OCI-LY3 (cell line): ENCODE data around the gene CLRN3.

Experiments
- EZH2phosphoT487 ChIP-seq: fragments of 200-600 bp; shearing (Covaris generic); IDR thresholded peaks from 2 replicates; pipeline ENCODE4 v1.6.1; 2018; ENCODE audit warnings: antibody characterized with exemption, mixed run types, low read depth
- TF ChIP-seq, protein P1 (sequence below): fragments of 200-600, 300-600 bp; sonication (generic); IDR thresholded peaks from 2 replicates; pipeline ENCODE4 v1.5.1; 2014; ENCODE audit warnings: antibody characterized with exemption, low read length, low read depth

DNA sequence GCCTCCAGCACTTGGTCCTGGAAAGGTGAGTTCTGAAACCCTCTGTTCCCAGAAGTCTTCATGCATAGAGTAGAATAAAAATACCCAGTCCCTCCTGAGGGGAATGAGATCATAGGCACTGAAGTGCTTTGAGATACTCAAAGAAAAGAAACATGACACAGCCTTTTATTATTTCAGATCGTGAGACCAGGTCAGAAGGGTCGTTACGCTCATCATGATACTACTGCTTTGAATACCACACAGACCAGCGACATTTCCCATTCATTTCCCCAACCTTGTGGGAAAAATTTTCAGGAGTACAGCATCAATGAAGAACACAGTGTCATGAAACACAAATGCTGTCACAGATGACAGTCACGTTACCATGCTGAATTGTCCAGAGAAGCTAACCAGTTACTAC is 15.0 kb downstream of the CLRN3 start:
- TF ChIP-seq, protein P1, sequence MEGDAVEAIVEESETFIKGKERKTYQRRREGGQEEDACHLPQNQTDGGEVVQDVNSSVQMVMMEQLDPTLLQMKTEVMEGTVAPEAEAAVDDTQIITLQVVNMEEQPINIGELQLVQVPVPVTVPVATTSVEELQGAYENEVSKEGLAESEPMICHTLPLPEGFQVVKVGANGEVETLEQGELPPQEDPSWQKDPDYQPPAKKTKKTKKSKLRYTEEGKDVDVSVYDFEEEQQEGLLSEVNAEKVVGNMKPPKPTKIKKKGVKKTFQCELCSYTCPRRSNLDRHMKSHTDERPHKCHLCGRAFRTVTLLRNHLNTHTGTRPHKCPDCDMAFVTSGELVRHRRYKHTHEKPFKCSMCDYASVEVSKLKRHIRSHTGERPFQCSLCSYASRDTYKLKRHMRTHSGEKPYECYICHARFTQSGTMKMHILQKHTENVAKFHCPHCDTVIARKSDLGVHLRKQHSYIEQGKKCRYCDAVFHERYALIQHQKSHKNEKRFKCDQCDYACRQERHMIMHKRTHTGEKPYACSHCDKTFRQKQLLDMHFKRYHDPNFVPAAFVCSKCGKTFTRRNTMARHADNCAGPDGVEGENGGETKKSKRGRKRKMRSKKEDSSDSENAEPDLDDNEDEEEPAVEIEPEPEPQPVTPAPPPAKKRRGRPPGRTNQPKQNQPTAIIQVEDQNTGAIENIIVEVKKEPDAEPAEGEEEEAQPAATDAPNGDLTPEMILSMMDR = no peak
- no peak for TF ChIP-seq EZH2phosphoT487
